ENCODE results near the gene OSGEP. TPM values are rescaled to one million over a fixed set of nuclear protein-coding genes. Genes with fewer than 3 reads are reported as not detected.

The OSGEP gene
- total and polyA plus RNA-seq, 2 experiments from 2014 or later = 29.0 to 59.5 TPM

GRCh38 chr14:20424851-20425250, 29.8 kb downstream of the OSGEP start:
- DNase-seq (ENCODE audit: low spot score) (no peak), ATAC-seq (no peak)
- no peak overlapping the region for H3K4me3 Mint-ChIP-seq
- Histone ChIP-seq H3K4me1 (ENCODE audit: insufficient read depth) (peaks cover 23% of the 10 kb centered on the region), H3K27ac (ENCODE audit: low read depth) (no peak overlapping the region), H3K36me3 (ENCODE audit: insufficient read depth) (no peaks in the 10 kb centered on the region), H3K79me2 (replicated peaks; ENCODE audit: insufficient read depth) (no peaks in the 10 kb centered on the region), H3F3A (replicated peaks; ENCODE audit: low read depth) (0 out of 2 replicates have a peak, but pooled peaks cover 9% of the 10 kb centered on the region), H3K4me3 (no peak overlapping the region), H3K27me3 (ENCODE audit: insufficient read depth) (no peaks in the 10 kb centered on the region), H3K4me2 (no peak overlapping the region), H3K9me2 (ENCODE audit: insufficient read depth) (peaks cover 6% of the 10 kb centered on the region; the same call in 1 of the 2 replicates), H4K20me1 (replicated peaks; ENCODE audit: insufficient read depth) (no peaks in the 10 kb centered on the region), H2AFZ (no peak overlapping the region)
- no peaks in the 10 kb centered on the region for H3K9me3 Mint-ChIP-seq
- peaks cover 26% of the 10 kb centered on the region for H3K4me1 Mint-ChIP-seq
- H3K36me3 Mint-ChIP-seq (ENCODE audit: low read depth) = no peaks in the 10 kb centered on the region
- no peak overlapping the region for H3K27ac Mint-ChIP-seq
- peaks cover 9% of the 10 kb centered on the region for H3K27me3 Mint-ChIP-seq (ENCODE audit: insufficient read depth, low read depth, poor library complexity)
- no peak for TF ChIP-seq CTCF (conservative IDR thresholded peaks at IDR 0.05; ENCODE audit: low read depth in 2 of 2)
- no peak for TF ChIP-seq ETS1 (IDR thresholded peaks at IDR 0.05)
- TF ChIP-seq POLR2AphosphoS5 (IDR thresholded peaks at IDR 0.05; ENCODE audit: low read depth) = no peak
- TF ChIP-seq CREB1 (CRISPR knock-in tag; IDR thresholded peaks at IDR 0.05; ENCODE audit: low read depth) = no peak
- TF ChIP-seq REST (IDR thresholded peaks at IDR 0.05; ENCODE audit: unreplicated experiment) = no peak
- no peak for TF ChIP-seq NANOG (IDR thresholded peaks at IDR 0.05; ENCODE audit: borderline replicate concordance)
- no peak for TF ChIP-seq ZNF331 (CRISPR knock-in tag; IDR thresholded peaks at IDR 0.05; ENCODE audit: low read depth)
- TF ChIP-seq EZH2phosphoT487 (IDR thresholded peaks at IDR 0.05; ENCODE audit: unreplicated experiment) = no peak

GRCh38 chr14:20422886-20423285, 31.7 kb downstream of the OSGEP start:
- Histone ChIP-seq H3K27me3 (ENCODE audit: insufficient read depth) (no peaks in the 10 kb centered on the region), H3K27ac (ENCODE audit: low read depth) (no peak overlapping the region), H2AFZ (no peak overlapping the region), H3K79me2 (replicated peaks; ENCODE audit: insufficient read depth) (no peaks in the 10 kb centered on the region), H3F3A (replicated peaks; ENCODE audit: low read depth) (0 out of 2 replicates have a peak, but pooled peaks cover 9% of the 10 kb centered on the region), H3K9me2 (ENCODE audit: insufficient read depth) (peaks cover 6% of the 10 kb centered on the region; the same call in 1 of the 2 replicates), H3K36me3 (ENCODE audit: insufficient read depth) (no peaks in the 10 kb centered on the region), H3K4me2 (no peak overlapping the region), H4K20me1 (replicated peaks; ENCODE audit: insufficient read depth) (no peaks in the 10 kb centered on the region), H3K4me3 (no peak overlapping the region), H3K4me1 (ENCODE audit: insufficient read depth) (peaks cover 23% of the 10 kb centered on the region)
- Mint-ChIP-seq H3K4me3 (no peak overlapping the region), H3K4me1 (peaks cover 24% of the 10 kb centered on the region), H3K27ac (no peak overlapping the region), H3K9me3 (no peaks in the 10 kb centered on the region), H3K36me3 (ENCODE audit: low read depth) (no peaks in the 10 kb centered on the region), H3K27me3 (ENCODE audit: insufficient read depth, low read depth, poor library complexity) (peaks cover 6% of the 10 kb centered on the region)
- DNase-seq (ENCODE audit: low spot score) (no peak), ATAC-seq (no peak)
- TF ChIP-seq JUNB (IDR thresholded peaks at IDR 0.05; ENCODE audit: unreplicated experiment) (no peak), EZH2phosphoT487 (IDR thresholded peaks at IDR 0.05; ENCODE audit: unreplicated experiment) (no peak)

Measured in GM23338 (cell line).